K562 (cell line): Measurements from ENCODE around the gene COL11A2. TPM values are rescaled to one million over a fixed set of nuclear protein-coding genes. Genes with fewer than 3 reads are reported as not detected.

Source experiments
- CHCHD3 ChIP-seq: fragments of 250-450 bp; sonication (Bioruptor Pico); IDR thresholded peaks from 2 replicates; pipeline ENCODE4 v2.1.2; 2022; ENCODE audit warnings: mild to moderate bottlenecking
- CHD1 ChIP-seq: fragments of 200-600 bp; sonication (generic); IDR thresholded peaks from one replicate; pipeline ENCODE4 v1.6.1; 2012; ENCODE audit warnings: mild to moderate bottlenecking, moderate library complexity, low read length, inconsistent platforms
- CTCFL ChIP-seq: IDR thresholded peaks from 2 replicates; pipeline ENCODE4 v1.6.1; 2011; ENCODE audit warnings: borderline replicate concordance, low read depth, mild to moderate bottlenecking, moderate library complexity, low read length; ENCODE audit not compliant: insufficient read depth, poor library complexity, severe bottlenecking
- DNMT1 ChIP-seq: fragments of 450-650 bp; IDR thresholded peaks from 2 replicates; pipeline ENCODE4 v1.6.1; 2016; ENCODE audit warnings: antibody characterized with exemption, mild to moderate bottlenecking
- FOXO4 ChIP-seq: fragments of 450-650 bp; formaldehyde crosslinking; IDR thresholded peaks from 2 replicates; pipeline ENCODE4 v1.4.0; 2020; ENCODE audit warnings: mild to moderate bottlenecking, moderate library complexity
- HBP1 ChIP-seq: fragments of 450-650 bp; formaldehyde crosslinking; IDR thresholded peaks from 2 replicates; pipeline ENCODE4 v1.4.0; 2022; ENCODE audit warnings: missing genetic modification characterization
- MAZ ChIP-seq, 2 experiments: fragments of 450-650 bp in 1 of 2; sonication (generic) in 1 of 2; formaldehyde crosslinking; IDR thresholded peaks in 1 of 2; conservative IDR thresholded peaks in 1 of 2; 2 replicates each; pipeline versions ENCODE4 v1.4.0 to v1.5.0; 2020; ENCODE audit warnings: mild to moderate bottlenecking in 1 of 2, missing genetic modification reagents in 1 of 2
- PHF8 ChIP-seq: fragments of 200-600 bp; sonication (generic); IDR thresholded peaks from 2 replicates; pipeline ENCODE4 v1.6.1; 2012; ENCODE audit warnings: mixed run types, mild to moderate bottlenecking, inconsistent platforms, low read length, moderate library complexity, borderline replicate concordance
- POLR2B ChIP-seq: fragments of 450-650 bp; IDR thresholded peaks from 2 replicates; pipeline ENCODE4 v1.6.1; 2018; ENCODE audit warnings: low read depth; ENCODE audit not compliant: partially characterized antibody
- PRMT5 ChIP-seq: sonication (generic); formaldehyde crosslinking; IDR thresholded peaks from 2 replicates; pipeline ENCODE4 v1.5.0; 2020; ENCODE audit warnings: missing genetic modification reagents
- RBM25 ChIP-seq: fragments of 200-400 bp; formaldehyde crosslinking; IDR thresholded peaks from 2 replicates; pipeline ENCODE4 v1.6.1; 2018; ENCODE audit warnings: low read length, low read depth, moderate library complexity; ENCODE audit not compliant: severe bottlenecking
- SMARCA5 ChIP-seq: fragments of 450-650 bp; IDR thresholded peaks from 2 replicates; pipeline ENCODE4 v1.6.1; 2016
- SNAPC5 ChIP-seq: fragments of 250-450 bp; sonication (Bioruptor Pico); IDR thresholded peaks from 2 replicates; pipeline ENCODE4 v1.8.0; 2021; ENCODE audit warnings: moderate library complexity, mild to moderate bottlenecking, inconsistent platforms
- SUPT5H ChIP-seq: fragments of 450-650 bp; IDR thresholded peaks from 2 replicates; pipeline ENCODE4 v1.6.1; 2016
- TOE1 ChIP-seq, 2 experiments: fragments of 450-650 bp in 1 of 2; sonication (generic) in 1 of 2; formaldehyde crosslinking in 1 of 2; IDR thresholded peaks; 2 replicates each; pipeline versions ENCODE4 v1.7.1 to v1.8.0; 2016 to 2022; ENCODE audit warnings: borderline replicate concordance in 2 of 2, mild to moderate bottlenecking in 2 of 2, antibody characterized with exemption in 1 of 2, inconsistent platforms in 1 of 2, low read depth in 1 of 2, missing genetic modification reagents in 1 of 2, moderate library complexity in 1 of 2
- ZNF263 ChIP-seq: sonication (generic); formaldehyde crosslinking; IDR thresholded peaks from 2 replicates; pipeline ENCODE4 v1.8.0; 2022; ENCODE audit warnings: mild to moderate bottlenecking, missing genetic modification reagents, borderline replicate concordance
- ZNF589 ChIP-seq: fragments of 200-800 bp; sonication (Bioruptor generic); IDR thresholded peaks from 2 replicates; pipeline ENCODE4 v1.6.1; 2016; ENCODE audit warnings: low read depth, missing genetic modification characterization, missing compliant biosample characterization
- polyA plus RNA-seq, 8 experiments: library from polyadenylated mRNA; depleted of rRNA in 4 of 8; stranded (reverse) in 5 of 8; unstranded in 3 of 8; fragments of >200 nt; fragmentation: Nextera tagmentation in 2 of 8; fragmentation: Illumina TruSeq in 1 of 8; extraction: Ambion mirVana in 2 of 8; extraction: Trizol in 1 of 8; gene quantifications; 2 replicates each; pipeline versions ENCODE4 v1.2.1 to v1.2.3, GENCODE V29; 2011 to 2014; ENCODE audit warnings: inconsistent platforms in 1 of 8, missing spikeins in 1 of 8
- total RNA-seq, 7 experiments: library from RNA; depleted of rRNA in 6 of 7; stranded (reverse); fragments of >200 nt in 6 of 7; fragmentation: Illumina TruSeq in 2 of 7; extraction: Trizol in 2 of 7; gene quantifications; 2 replicates each; pipeline versions ENCODE4 v1.2.1 to v1.2.3, GENCODE V29; 2011 to 2021; ENCODE audit warnings: low replicate concordance in 1 of 7

Gene COL11A2
- total and polyA plus RNA-seq, 9 of the 15 experiments (the other 6 are each of a cell fraction or from before 2014, with no cell fraction given): 0.04 to 0.35 (median 0.09) TPM; not detected in 1

- TF ChIP-seq PHF8: no peak
- TF ChIP-seq CHD1: no peak
- TF ChIP-seq ZNF589: no peak
- TF ChIP-seq MAZ (CRISPR knock-in tag; conservative IDR thresholded peaks at IDR 0.05 in 1 of 2, IDR thresholded peaks at IDR 0.05 in 1 of 2): 0 out of 4 replicates have a peak, but pooled peaks of 1 of the 2 experiments have one; percentile 24
- TF ChIP-seq DNMT1: no peak
- TF ChIP-seq CHCHD3 (CRISPR knock-in tag): no peak
- no peak for TF ChIP-seq RBM25
- TF ChIP-seq SUPT5H: peak; percentile 35; the same call in 1 of the 2 replicates
- no peak for TF ChIP-seq SMARCA5
- TF ChIP-seq CTCFL: peak; percentile 93
- no peak for TF ChIP-seq PRMT5
- no peak for TF ChIP-seq TOE1 (IDR thresholded peaks at IDR 0.05; ENCODE audit: borderline replicate concordance)
- no peak for TF ChIP-seq TOE1 (CRISPR knock-in tag; IDR thresholded peaks at IDR 0.05; ENCODE audit: borderline replicate concordance, low read depth)
- TF ChIP-seq SNAPC5 (CRISPR knock-in tag): no peak
- TF ChIP-seq HBP1 (CRISPR knock-in tag): no peak
- TF ChIP-seq ZNF263 (CRISPR knock-in tag): no peak
- no peak for TF ChIP-seq FOXO4
- peak; percentile 26 for TF ChIP-seq POLR2B
Observed at GRCh38 chr6:33211666-33212422, 19.6 kb upstream of the COL11A2 start (continued).
